ENCODE measurements around the gene GLIPR1.
"Not testable (repeated sequence)": the region's sequence is repeated elsewhere in the genome, so short reads cannot be mapped to it uniquely, and the experiment has no call there.

The GLIPR1 gene

DNA sequence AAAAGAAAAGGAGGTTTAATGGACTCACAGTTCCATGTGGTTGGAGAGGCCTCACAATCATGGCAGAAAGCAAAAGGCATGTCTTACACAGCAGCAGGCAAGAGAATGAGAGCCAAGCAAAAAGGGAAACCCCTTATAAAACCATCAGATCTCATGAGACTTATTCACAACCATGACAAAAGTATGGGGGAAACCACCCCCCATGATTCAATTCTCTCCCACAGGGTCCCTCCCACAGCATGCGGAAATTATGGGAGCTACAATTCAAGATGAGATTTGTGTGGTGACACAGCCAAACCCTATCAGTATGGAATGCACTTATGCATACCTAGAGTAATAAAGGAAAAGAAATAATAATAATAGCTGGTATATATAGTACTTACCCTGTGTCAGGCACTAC lies 4.5 kb upstream of the GLIPR1 start:
- no peak for DNase-seq

DNA sequence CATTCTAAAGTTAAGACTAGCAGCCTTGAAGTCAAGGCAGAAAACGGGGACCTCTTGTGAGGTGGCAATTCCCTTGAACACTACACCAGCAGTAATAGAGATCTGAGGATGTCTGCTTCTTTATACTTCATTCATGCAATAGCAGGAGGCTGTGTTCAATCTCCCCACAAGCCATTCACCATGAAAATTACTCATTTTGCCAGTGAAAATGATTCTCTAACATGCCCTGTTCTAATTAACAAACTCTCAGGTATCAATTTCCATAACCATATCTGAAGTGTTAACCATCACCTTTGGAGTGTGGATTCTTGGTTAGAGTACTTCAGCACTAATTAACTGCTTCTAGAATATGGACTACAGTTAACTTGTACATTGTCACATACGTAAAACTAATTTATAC lies 3.4 kb upstream of the GLIPR1 start:
- DNase-seq: no peak

DNA sequence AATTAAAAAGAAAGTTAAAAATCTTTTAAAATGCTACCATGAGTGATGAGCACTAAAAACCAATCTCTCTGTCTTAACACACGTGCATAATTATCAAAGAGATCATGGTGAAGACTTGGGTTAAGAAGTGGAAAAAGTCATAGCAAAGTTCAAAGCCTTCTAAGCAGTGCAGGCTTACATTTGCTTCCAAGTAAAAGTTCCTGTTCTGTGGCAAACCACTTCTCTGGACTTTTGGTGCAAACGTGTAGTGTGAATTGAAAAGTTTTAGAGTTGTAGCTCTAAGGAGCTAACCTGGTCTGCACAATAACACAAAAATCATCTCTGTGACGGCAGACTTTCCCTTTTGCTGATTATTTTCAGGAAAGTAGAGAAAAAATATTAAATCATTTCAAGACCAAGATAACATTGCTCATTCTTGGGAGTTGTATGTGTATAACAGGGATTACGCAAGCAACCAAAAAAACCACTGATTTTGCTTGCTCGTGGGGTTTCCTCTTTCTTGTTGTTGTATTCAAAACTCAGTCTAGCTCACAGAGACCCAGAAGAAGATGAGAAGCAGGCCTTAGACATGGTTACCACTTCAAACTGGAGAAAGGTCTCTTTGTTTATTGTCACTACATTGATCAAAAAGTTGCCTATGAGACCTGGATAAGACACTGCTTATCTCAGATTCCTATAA lies 2.3 kb upstream of the GLIPR1 start:
- no peak for DNase-seq

DNA sequence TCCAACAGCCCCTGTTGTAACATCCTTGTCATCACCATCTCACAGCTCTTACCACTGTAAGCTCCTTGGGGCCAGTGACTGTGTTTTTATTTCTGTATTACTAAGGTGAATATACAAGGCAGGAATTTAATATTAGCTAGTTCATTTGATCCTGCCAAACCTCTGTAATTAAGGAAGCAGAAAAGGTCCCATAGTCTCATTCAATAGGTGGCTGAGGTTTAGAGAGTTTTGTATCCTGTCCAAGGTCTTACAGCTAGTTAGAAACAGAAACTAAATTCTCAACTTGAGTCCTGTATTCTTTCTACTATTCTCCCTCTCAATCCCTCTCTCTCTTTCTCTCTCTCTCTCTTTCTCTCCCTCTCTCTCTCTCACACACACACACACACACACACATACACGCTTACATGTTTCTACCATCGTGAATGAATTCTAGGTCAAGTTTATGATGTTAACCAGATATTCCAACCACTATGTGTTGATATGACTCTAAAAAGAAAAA lies 543 bp upstream of the GLIPR1 start:
- DNase-seq: no peak

DNA sequence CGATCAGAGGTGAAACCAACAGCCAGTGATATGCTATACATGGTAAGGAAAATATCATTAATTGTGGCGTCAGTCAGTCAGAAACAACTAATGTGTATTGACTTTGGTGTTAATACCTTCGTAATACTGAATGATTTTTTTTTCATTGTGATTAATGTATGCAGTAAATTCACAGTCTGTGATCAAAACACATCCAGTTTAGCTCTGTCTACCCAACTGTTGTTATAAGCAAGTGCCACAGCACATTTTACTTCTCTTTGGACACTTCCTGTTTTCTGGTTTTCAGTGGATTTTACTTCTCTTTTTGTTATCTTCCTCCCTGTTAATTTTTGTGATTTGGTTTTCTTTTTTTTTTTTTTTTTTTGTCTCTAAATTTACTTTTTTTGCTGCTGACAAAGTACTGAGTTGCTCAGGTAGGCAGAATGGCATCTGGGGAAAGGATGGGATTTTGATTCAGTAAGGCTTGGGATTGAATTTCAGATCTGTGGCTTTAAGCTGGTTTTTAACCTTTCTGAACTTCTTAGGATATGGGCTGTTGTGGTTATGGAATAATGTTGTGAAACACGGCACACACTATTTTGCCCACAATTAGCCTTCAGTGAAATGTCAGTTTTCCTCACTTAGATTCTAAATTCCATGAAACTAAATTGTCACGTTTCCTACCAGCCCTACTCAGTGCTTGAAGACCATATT lies 604 bp downstream of the GLIPR1 start:
- DNase-seq: no peak

DNA sequence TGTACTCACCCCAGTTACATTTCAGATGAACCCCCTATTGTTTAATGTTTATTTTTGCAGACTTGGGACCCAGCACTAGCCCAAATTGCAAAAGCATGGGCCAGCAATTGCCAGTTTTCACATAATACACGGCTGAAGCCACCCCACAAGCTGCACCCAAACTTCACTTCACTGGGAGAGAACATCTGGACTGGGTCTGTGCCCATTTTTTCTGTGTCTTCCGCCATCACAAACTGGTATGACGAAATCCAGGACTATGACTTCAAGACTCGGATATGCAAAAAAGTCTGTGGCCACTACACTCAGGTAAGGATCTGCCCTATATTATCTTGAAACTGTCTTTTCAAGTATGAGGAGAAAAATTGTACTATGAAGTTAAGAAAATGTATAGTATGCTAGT lies 1.2 kb downstream of the GLIPR1 start:
- no peak for DNase-seq

DNA sequence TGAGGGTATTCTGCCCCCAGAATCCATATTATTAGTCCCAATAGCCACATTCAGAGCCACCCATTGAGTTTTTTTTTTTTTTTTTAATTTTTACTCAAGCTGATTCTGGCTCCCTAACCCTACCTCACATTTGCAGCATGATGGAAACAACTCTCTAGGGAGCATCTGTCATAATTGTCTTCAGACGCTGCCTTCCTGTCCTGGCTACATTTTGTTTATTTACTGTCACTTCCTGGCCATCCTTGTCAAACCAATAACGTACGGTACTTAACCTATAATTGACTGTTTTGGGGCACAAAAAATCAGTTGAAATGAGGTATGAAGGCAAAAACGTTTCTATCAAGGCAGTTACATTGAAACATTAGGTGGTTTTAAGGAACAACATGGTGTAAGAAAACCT lies 2.1 kb downstream of the GLIPR1 start:
- DNase-seq: no peak

DNA sequence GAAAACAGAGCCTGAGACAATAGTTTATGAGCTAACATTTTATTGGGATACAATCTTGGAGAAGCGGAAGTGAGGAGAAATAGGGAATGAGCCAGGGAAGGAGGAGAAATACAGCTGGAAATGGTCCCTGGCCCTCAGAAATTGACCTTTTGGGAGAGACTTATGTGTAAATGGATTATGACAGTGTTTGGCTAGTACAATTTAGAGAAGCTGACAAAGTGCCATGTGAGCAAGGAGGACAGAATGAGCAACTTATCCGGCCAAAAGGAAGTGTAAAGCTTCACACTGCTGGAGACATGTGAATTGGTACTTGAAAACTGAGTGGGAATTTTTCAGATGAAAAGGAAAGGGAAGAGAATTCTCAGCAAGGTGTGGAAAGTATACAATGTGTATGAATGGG lies 2.9 kb downstream of the GLIPR1 start:
- no peak for DNase-seq

DNA sequence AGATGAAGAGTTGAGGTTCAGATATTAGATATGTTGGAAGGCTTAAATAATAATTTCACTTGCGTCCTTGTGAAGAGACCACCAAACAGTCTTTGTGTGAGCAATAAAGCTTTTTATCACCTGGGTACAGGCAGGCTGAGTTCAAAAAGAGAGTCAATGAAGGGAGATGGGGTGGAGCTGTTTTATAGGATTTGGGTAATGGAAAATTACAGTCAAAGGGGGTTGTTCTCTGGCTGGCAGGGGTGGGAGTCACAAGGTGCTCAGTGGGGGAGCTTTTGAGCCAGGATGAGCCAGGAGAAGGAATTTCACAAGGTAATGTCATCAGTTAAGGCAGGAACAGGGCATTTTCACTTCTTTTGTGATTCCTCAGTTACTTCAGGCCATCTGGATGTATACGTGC lies 3.9 kb downstream of the GLIPR1 start:
- not testable (repeated sequence) for DNase-seq

DNA sequence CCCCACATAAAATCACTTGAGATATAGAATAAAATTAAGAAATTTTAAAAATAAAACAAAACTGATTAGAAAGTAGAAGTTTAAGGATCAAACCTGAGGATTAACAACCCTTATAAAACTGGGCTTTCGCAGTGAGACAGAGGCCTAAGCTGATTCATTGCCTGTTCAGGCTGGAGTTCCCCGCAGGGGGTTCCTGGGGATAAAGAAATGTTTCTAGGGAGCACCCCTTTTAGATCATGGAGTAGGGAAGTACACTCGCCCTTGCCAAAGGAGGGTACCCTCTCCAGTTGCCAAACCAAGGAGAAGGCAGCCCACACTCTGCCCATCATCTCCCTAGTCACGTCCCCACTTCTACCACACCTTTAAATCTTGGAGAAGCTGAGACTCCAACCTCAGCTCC lies 6.8 kb downstream of the GLIPR1 start:
- no peak for DNase-seq

DNA sequence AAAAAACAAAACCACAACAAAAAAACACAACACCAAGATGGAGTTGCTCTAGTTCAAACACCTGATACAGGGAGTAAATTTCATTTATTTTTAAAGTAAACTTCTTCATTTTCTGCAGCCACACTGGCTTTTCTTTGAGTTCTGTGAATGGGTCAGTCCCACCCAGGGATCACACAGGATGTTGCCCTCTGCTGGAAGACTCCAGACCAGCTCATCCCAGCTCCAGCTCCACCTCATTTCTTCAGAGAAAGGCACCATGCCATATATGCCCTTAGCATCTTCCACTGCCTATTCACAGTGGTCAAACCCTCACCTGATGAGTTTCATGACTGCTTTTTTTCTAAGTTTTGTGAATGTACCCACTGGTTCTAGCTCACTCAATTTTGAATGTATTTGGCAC lies 8.0 kb downstream of the GLIPR1 start:
- DNase-seq: no peak

DNA sequence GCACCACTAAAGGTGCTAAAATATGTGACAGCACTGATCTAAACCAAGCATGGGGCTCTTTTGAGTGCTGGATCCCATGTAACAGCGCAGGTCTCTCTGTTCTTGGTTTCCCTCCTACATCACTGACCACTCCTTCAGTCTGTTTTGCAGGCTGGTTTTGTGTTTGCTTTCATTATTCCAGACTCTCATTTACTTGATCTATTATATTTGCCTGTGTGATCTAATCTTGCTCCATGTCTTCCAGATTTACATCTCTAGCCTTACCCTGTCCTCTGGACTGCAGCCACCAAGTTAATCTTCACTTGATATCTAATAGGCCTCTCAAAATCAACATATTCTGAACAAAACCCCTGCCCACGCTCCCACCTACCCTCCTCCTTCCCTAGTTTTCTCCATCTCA lies 8.6 kb downstream of the GLIPR1 start:
- no peak for DNase-seq

DNA sequence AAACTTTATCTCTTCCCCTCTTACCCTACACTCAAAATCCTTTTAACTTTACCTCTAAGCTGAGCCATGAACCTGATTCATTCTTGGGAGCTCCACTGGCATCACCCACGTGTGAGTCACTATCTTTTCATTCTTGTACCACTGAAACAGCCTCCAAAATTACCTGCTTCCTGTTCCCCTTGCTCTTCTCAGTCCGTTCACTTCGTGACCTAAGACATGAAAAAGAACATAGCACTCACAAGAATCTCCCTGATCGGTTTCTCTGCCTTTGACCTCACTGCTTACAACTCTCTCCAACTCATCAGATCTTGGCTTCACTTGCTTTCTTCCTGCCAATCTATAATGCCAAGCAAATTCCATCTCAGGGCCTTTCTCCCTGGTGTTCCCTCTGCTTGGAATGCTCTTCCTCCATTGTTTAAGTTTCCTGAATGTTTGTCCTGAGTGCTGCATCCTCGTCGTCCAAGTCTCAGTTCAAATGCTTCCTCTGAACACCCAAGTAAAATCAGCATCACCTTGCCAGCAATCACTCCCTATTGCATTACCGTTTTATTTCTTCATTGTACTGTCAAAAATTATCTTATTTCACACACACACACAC lies 9.2 kb downstream of the GLIPR1 start:
- DNase-seq: no peak

DNA sequence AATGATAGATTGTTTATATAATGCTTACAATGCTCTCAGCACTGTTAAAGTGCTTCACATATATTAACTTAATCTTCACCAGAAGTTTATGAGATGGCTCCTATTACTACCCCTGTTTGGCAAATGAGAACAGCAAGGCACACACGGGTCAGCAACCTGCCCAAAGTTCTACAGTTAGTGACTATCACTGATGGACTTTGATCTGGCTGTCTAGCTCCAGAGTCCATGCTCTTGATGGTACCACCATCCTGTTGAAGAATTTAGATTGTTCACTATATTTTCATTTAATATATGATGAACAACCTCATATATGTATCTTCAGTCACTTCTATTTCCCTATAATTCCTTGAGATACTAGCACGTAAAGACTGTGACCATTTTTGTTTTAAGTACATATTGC lies 10.6 kb downstream of the GLIPR1 start:
- no peak for DNase-seq

DNA sequence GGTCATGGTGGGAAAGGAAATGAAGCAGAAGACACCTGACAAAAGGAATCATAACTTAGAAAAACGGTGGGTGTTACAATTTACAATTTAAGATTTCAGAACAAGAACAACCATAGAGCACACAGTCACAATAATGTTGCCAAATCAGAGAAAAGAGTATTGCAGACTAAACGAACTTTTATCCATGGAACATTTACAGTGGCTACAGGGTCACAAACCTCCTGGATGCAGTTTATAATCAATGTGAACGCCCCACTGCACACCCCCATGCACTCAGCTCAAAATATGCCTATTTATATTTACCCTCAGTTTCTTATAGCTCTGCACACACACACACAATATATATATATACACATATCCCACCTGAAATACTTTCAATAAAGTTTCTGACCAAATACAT lies 22.9 kb downstream of the GLIPR1 start:
- DNase-seq: no peak

DNA sequence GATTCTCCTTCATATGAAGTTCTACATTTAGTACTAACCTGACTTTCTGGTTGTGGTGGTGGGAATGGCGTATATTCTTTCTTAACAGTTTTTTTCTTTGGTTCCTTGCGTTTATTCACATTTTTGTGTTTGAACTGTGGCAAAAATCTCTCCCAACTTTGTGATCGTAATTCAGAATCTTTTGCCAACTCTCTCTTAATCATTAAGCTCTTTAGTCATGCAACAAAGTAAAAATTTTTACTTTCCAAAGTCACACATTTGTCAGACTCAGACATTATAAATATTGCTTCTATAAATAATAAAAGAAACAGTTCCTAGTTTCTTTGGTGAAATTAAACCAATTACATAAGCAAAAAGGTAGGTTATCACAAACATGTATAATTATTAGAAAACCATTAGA lies 23.3 kb downstream of the GLIPR1 start:
- DNase-seq: no peak

DNA sequence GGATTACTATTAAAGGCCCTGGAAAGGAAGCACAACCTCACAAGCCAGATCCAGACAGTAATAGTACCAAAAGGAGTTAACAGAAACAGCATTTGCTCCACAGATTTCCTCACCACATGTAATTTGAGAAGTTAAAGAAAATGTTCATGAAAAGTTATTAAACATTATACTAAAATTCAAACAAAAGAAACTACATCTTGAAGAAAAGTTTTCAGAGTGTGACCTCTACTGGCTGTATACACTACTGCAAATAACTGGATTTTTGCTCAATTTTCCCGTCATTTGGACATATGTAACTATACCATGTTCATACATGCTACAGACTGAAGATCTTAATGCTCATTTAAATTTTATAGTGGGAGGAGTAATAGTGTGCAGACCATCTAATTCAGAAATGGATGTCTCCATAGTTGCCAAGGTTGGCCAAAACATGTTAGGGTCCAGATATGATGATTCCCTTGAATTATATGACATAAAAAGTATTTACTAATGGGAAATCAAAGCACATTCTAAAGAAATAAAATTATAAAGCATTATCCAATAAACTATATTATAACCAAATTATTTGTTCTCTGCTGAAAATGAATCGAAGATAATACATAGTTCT lies 25.3 kb downstream of the GLIPR1 start:
- no peak for DNase-seq

DNA sequence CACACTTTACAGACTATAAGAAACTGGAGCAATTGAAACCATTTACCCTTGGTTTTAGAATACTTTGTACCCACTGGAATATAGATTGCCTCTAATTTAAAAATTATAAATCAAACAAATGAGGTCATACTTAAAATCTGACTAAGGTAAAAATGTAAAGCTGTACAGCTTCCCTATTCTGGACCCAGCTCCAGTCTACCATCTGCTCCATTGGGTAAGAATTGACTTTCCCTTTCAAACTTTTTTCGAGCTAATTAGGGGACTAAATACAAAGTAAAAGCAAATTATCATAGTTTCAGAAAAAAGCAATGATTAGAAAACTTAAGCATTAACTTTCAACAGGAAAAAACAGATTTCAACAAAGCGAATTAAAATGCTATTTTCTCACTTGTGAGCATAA lies 26.5 kb downstream of the GLIPR1 start:
- DNase-seq: no peak

DNA sequence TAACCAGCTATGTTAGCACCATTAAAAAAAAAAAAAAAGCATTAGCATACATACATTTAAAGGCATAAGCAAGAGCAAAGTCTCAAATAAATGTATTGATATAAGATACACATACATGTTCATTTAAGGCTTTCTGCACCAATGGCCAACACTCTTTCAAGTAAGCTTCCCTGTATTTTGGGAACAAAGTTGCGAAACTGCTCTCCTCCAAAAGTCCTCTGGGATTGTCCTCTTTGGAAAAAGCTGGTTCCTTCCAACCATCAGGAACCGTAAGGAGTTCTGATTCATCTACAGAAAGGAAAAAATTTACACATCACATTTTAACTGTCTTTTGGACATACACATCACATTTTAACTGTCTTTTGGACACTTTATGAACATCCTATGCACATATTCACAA lies 27.6 kb downstream of the GLIPR1 start:
- DNase-seq: no peak

DNA sequence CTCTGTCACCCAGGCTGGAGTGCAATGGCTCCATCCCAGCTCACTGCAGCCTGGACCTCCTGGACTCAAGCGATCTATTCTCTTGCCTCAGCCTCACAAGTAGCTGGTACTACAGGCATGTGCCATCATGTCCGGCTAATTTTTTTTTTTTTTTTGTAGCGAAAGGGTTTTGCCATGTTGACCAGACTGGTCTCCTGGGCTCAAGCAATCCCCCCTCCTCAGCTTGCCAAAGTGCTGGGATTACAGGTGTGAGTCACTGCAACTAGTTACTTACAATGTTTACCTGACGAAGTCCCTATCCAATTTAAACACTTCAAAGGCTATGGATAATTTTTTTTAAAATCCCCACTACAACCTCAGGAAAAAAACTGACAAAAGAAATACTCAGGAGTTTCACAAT lies 29.1 kb downstream of the GLIPR1 start:
- no peak for DNase-seq

DNA sequence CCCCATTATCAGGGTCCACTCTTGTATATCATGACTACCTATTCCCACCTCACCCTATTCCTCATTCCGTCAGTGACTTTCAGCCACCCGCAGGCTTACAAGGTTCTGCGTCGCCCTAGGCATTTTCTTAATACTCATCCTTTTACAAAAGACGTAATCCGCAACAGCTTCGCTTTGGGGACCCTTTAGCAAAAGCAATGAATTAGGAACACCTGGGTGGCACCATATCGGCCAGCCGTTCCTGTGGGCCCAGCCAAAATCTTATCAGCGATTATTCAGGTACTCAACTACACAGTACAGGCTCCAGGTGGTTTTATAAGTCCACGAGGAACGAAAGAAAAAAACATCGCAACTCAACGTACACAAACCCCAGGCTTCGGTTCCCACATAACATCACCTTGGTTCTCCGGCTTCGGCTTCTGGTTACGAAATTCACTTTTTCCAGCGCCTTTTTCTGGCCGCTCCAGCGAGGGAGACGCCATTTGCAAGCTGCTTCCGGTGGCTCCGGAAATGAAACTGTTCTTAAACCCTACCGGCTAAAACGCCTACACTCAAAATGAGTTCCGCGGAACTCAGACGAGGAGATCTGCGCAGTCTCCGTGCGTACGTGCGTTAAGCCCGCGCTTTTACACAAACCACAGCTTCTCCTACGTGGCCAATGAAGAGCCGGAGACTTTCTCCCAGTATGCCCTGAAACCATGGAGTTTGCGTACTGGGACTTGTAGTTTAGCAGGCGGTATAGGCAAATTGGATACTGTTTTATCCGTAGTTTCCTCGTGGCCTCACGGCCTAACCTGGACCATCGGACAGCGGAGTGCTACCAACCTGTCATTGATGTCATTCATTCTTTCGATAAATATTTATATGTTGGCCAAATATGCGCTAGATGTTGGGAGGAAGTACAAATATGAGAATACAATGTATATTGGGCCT lies 30.8 kb downstream of the GLIPR1 start, which contains the start of gene KRR1:
Gene KRR1 (minus strand): TSS at position 494 of the 933 bp plus-strand sequence. CDS start 12 bp downstream, at position 482.
- peak; percentile 84 for DNase-seq

DNA sequence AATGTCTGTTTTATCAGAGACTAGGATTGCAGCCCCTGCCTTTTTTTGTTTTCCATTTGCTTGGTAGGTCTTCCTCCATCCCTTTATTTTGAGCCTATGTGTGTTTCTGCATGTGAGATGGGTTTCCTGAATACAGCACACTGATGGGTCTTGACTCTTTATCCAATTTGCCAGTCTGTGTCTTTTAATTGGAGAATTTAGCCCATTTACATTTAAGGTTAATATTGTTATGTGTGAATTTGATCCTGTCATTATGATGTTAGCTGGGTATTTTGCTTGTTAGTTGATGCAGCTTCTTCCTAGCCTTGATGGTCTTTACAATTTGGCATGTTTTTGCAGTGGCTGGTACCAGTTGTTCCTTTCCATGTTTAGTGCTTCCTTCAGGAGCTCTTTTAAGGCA lies 40.7 kb downstream of the GLIPR1 start:
- DNase-seq: not testable (repeated sequence)

DNA sequence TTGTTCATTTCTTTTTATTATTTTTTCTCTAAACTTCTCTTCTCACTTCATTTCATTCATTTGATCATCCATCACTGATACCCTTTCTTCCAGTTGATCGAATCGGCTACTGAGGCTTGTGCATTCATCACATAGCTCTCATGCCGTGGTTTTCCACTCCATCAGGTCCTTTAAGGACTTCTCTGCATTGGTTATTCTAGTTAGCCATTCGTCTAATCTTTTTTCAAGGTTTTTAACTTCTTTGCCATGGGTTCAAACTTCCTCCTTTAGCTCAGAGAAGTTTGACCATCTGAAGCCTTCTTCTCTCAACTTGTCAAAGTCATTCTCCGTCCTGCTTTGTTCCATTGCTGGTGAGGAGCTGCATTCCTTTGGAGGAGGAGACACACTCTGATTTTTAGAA lies 41.6 kb downstream of the GLIPR1 start:
- not testable (repeated sequence) for DNase-seq

Data from activated CD4-positive, alpha-beta T cell treated with anti-CD3 and anti-CD28 coated beads, Interleukin-2, amount 50 U/mL, for 1 hour (primary cell).